Measurements from ENCODE around the gene C17orf67. TPM values are rescaled to one million over a fixed set of nuclear protein-coding genes. Genes with fewer than 3 reads are reported as not detected.

Gene C17orf67
- total and polyA plus RNA-seq, 9 of the 15 experiments (the other 6 are each of a cell fraction or from before 2014, with no cell fraction given), result 0.07 to 1.7 (median 0.59) TPM

- FAIRE-seq (no peak), DNase-seq (ENCODE audit: extremely low read depth in 1 of 4, low spot score in 3 of 4) (no peak), ATAC-seq (no peak)
- TF ChIP-seq ZNF584 (CRISPR knock-in tag; IDR thresholded peaks at IDR 0.05; ENCODE audit: low read depth), result no peak
- Histone ChIP-seq H4K20me1 (replicated peaks; ENCODE audit: control insufficient read depth, insufficient read depth, low read length) (no peaks in the 10 kb centered on the region), H3K9me1 (ENCODE audit: control insufficient read depth, insufficient read depth, low read length) (no peaks in the 10 kb centered on the region), H3K4me1 (replicated peaks in 1 of 2; ENCODE audit: control insufficient read depth in 2 of 2, insufficient read depth in 2 of 2, low read length in 2 of 2) (no peaks in the 10 kb centered on the region), H3K9ac (ENCODE audit: insufficient read depth in 1 of 2, low read depth in 2 of 2, low read length in 2 of 2) (no peak overlapping the region), H3K27ac (ENCODE audit: extremely low read depth, low read depth, low read length) (no peak overlapping the region), H2AFZ (ENCODE audit: low read depth, low read length) (no peak overlapping the region), H3K4me2 (ENCODE audit: insufficient read depth, low read length) (no peak overlapping the region), H3K4me3 (no peak overlapping the region), H3K79me2 (ENCODE audit: control insufficient read depth, insufficient read depth, low read length) (no peaks in the 10 kb centered on the region), H3K27me3 (ENCODE audit: control insufficient read depth in 2 of 2, insufficient read depth in 2 of 2, low read length in 2 of 2) (no peaks in the 10 kb centered on the region), H3K9me3 (replicated peaks; ENCODE audit: control insufficient read depth, insufficient read depth, low read depth, low read length) (no peaks in the 10 kb centered on the region), H3K36me3 (ENCODE audit: control insufficient read depth, insufficient read depth, low read length) (peaks cover 22% of the 10 kb centered on the region; the same call in 2 of the 3 replicates)
- ChIA-PET POLR2A (interaction anchor here (0.6 to 1.0 kb wide), 3 partner anchors 15 to 26 kb away, joined by 3 read pairs; no protein-coding TSS in a partner anchor), CTCF (ENCODE audit: low intra/inter-chr PET ratio) (no interaction called here)
- in situ Hi-C loops (cut with MboI) (no loop called here), intact Hi-C loops (cut with micrococcal nuclease) (no loop called here)
- BruUV-seq (replicated peaks), result no TSS peak
- WGBS (ENCODE audit: insufficient coverage, low coverage, missing lambda C conversion rate), result 39% methylated on average over 2 of the region's 2 CpGs
Observed at GRCh38 chr17:56867948-56868376, 34.2 kb upstream of the C17orf67 start.

- peak; percentile 82 for ATAC-seq
- WGBS (ENCODE audit: insufficient coverage, low coverage, missing lambda C conversion rate), result 36% methylated on average over 3 of the region's 3 CpGs
- no peak overlapping the region for H2AFZ ChIP-seq (ENCODE audit: low read depth, low read length)
- H3K36me3 ChIP-seq (ENCODE audit: control insufficient read depth, insufficient read depth, low read length), result peaks cover 37% of the 10 kb centered on the region
- H3K4me3 ChIP-seq, result no peak overlapping the region
- H4K20me1 ChIP-seq (replicated peaks; ENCODE audit: control insufficient read depth, insufficient read depth, low read length), result no peaks in the 10 kb centered on the region
- H3K4me1 ChIP-seq (replicated peaks in 1 of 2; ENCODE audit: control insufficient read depth in 2 of 2, insufficient read depth in 2 of 2, low read length in 2 of 2), result no peaks in the 10 kb centered on the region
- no peak overlapping the region for H3K4me2 ChIP-seq (ENCODE audit: insufficient read depth, low read length)
- in situ Hi-C loops (cut with MboI), result no loop called here
- ChIA-PET CTCF (ENCODE audit: low intra/inter-chr PET ratio) (interaction anchor here (1.0 kb wide), 1 partner anchor 47 kb away, joined by 3 read pairs; no protein-coding TSS in a partner anchor), POLR2A (no interaction called here)
- DNase-seq (ENCODE audit: extremely low read depth in 1 of 4, low spot score in 3 of 4), result peak in 1 of 4 experiments; percentile 9
- no peaks in the 10 kb centered on the region for H3K27me3 ChIP-seq (ENCODE audit: control insufficient read depth in 2 of 2, insufficient read depth in 2 of 2, low read length in 2 of 2)
- no peaks in the 10 kb centered on the region for H3K9me3 ChIP-seq (replicated peaks; ENCODE audit: control insufficient read depth, insufficient read depth, low read depth, low read length)
- no peaks in the 10 kb centered on the region for H3K9me1 ChIP-seq (ENCODE audit: control insufficient read depth, insufficient read depth, low read length)
- H3K9ac ChIP-seq (ENCODE audit: insufficient read depth in 1 of 2, low read depth in 2 of 2, low read length in 2 of 2), result no peak overlapping the region
- no peak for FAIRE-seq
- TF ChIP-seq RAD21 (CRISPR knock-in tag; conservative IDR thresholded peaks at IDR 0.05 in 1 of 2, IDR thresholded peaks at IDR 0.05 in 1 of 2) (peak in 1 of 2 experiments; percentile 23; a peak in 1 of 4 replicates), CTCF (IDR thresholded peaks at IDR 0.05 in 2 of 3, conservative IDR thresholded peaks at IDR 0.05 in 1 of 3; ENCODE audit: insufficient read depth in 2 of 3, low read depth in 1 of 3, low read length in 3 of 3) (peak in 2 of 3 experiments; percentile 30 to 52; a peak in 4 of 6 replicates), GABPB1 (CRISPR knock-in tag; IDR thresholded peaks at IDR 0.05) (no peak)
- BruUV-seq (replicated peaks), result no TSS peak
- intact Hi-C loops (cut with micrococcal nuclease), result loop anchor here (1.0 kb wide), 1 partner anchor 47 kb away; no protein-coding TSS in a partner anchor
- H3K79me2 ChIP-seq (ENCODE audit: control insufficient read depth, insufficient read depth, low read length), result no peaks in the 10 kb centered on the region
- no peak overlapping the region for H3K27ac ChIP-seq (ENCODE audit: extremely low read depth, low read depth, low read length)
Observed at GRCh38 chr17:56866496-56866895, 32.8 kb upstream of the C17orf67 start.

Data from K562 (cell line).